NCI-H1694 treated with DMSO at 0.1 percent for 48 hours (cell line): ENCODE data around the gene SPACA4.

Source experiments
- DNase-seq: peaks from one replicate; lab custom pipeline; 2025; lab: John Stamatoyannopoulos, UW

Gene SPACA4

DNA sequence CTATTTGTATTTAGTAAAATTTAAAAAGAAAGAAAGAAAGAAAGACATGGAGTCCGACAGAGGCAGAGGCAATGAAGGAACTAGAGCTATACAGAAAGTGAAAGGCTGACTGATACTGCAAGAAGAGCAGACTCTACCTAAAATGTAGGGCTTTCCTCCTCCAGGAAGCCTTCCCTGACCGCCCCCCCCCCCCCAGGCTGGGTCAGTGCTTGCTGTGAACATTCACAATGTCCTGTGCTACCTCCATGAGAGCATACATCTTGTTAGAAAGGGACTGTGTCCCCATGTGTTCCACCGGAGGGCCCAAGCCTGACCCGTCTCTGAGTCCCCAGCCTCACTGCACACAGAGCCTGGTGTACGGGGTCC lies 45.1 kb downstream of the SPACA4 start:
- no peak for DNase-seq

- peak; percentile 99 for DNase-seq
Measured at GRCh38 chr19:48654299-48655059, 47.9 kb downstream of the SPACA4 start.

DNA sequence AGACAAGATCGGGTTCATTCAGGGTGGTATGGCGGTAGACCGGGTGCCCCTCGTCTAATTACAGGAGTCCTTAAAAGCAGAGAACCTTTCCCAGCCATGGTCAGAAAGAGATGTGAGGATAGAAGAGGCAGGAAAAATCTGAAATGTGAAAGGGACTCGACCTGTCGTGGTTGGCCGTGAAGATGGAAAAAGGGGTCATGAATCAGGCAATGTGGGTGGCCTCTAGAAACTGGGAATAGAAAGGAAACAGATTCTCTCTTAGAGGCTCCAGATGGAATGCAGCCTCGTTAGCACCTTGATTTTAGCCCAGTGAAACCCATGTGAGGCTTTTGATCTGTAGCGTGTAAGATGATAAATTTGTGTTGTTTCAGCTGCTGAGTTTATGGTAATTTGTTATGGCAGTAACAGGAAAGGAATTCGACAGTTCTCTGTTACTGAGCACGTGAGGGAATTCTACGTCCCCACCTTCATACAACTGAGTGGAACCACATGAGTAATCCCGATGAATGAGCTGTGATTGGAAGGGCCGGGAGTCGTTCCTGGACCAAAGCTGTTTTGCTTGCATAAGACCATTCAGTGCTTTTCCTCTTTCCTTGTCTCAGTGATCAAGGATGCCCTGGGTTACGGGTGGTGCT lies 50.4 kb downstream of the SPACA4 start:
- DNase-seq, result peak; percentile 51
